Nephron progenitor cell (in vitro differentiated cells): ENCODE data around the gene PHLDA2.

Experiments
- DNase-seq: peaks from one replicate; pipeline ENCODE4 v3.0.0; 2021
- H3K27ac Mint-ChIP-seq: 2 replicates; pipeline ENCODE4 v1.8.0; 2021; ENCODE audit warnings: mild to moderate bottlenecking, moderate library complexity, mixed read lengths
- H3K27me3 Mint-ChIP-seq: 2 replicates; pipeline ENCODE4 v1.8.0; 2021; ENCODE audit warnings: mild to moderate bottlenecking, low read depth, mixed read lengths; ENCODE audit not compliant: poor library complexity
- H3K36me3 Mint-ChIP-seq: 2 replicates; pipeline ENCODE4 v1.8.0; 2021; ENCODE audit warnings: low read depth, mixed read lengths
- H3K4me1 Mint-ChIP-seq: 2 replicates; pipeline ENCODE4 v1.8.0; 2021; ENCODE audit warnings: mixed read lengths
- H3K4me3 Mint-ChIP-seq: 2 replicates; pipeline ENCODE4 v1.8.0; 2021; ENCODE audit warnings: mild to moderate bottlenecking, moderate library complexity, mixed read lengths
- H3K9me3 Mint-ChIP-seq: 2 replicates; pipeline ENCODE4 v1.8.0; 2021; ENCODE audit warnings: mild to moderate bottlenecking, moderate library complexity, mixed read lengths
- TF ChIP-seq, protein P1 (sequence below): fragments of 200-600 bp; sonication (generic); IDR thresholded peaks from 2 replicates; pipeline ENCODE4 v1.5.0; 2021; ENCODE audit warnings: antibody characterized with exemption

PHLDA2 gene

DNA sequence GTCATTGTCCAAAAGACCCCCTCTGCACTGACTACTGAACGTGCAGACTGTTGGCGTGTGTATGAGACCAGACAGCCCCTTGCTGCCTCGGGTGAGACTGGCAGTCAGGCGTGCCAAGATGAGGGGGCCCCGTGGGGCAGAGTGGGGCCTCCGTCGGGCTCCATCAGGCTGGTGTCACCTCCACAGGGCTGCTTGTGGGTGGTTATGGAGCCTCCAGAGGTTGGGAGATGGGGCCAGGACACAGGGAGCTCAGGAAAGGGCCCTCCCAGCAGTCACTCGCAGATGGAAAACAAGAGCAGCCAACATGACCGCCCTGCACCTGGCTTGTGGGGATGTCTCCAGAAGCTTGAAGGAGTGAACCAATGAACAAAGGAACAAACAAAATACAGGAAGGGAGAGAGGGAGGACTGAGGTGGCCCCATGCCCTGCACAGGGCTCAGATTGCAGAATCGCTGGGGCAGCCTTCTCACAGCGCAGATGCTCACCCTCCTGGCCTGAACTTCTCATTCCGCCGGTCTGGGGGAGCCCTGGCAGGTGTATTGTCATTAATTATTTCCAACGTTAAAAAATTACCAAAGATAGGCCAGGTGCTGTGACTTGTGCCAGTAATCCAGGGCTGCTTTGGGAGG is 5.5 kb upstream of the PHLDA2 start:
- H3K9me3 Mint-ChIP-seq = peaks cover 36% of the 10 kb centered on the region
- H3K36me3 Mint-ChIP-seq = peaks cover 29% of the 10 kb centered on the region
- H3K4me1 Mint-ChIP-seq = peaks cover 5% of the 10 kb centered on the region
- TF ChIP-seq, protein P1, sequence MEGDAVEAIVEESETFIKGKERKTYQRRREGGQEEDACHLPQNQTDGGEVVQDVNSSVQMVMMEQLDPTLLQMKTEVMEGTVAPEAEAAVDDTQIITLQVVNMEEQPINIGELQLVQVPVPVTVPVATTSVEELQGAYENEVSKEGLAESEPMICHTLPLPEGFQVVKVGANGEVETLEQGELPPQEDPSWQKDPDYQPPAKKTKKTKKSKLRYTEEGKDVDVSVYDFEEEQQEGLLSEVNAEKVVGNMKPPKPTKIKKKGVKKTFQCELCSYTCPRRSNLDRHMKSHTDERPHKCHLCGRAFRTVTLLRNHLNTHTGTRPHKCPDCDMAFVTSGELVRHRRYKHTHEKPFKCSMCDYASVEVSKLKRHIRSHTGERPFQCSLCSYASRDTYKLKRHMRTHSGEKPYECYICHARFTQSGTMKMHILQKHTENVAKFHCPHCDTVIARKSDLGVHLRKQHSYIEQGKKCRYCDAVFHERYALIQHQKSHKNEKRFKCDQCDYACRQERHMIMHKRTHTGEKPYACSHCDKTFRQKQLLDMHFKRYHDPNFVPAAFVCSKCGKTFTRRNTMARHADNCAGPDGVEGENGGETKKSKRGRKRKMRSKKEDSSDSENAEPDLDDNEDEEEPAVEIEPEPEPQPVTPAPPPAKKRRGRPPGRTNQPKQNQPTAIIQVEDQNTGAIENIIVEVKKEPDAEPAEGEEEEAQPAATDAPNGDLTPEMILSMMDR = no peak
- H3K4me3 Mint-ChIP-seq = no peak overlapping the region
- peaks cover 16% of the 10 kb centered on the region for H3K27me3 Mint-ChIP-seq
- peak overlapping the region; percentile 32 for H3K27ac Mint-ChIP-seq
- no peak for DNase-seq

GRCh38 chr11:2934021-2934550 is 4.9 kb upstream of the PHLDA2 start:
- H3K27me3 Mint-ChIP-seq = peaks cover 18% of the 10 kb centered on the region

GRCh38 chr11:2933375-2934020 is 4.3 kb upstream of the PHLDA2 start:
- peaks cover 21% of the 10 kb centered on the region for H3K27me3 Mint-ChIP-seq
- no peak for DNase-seq
- H3K9me3 Mint-ChIP-seq = peaks cover 24% of the 10 kb centered on the region
- TF ChIP-seq, protein P1 = no peak
- no peak overlapping the region for H3K27ac Mint-ChIP-seq
- no peak overlapping the region for H3K4me3 Mint-ChIP-seq
- H3K36me3 Mint-ChIP-seq = peaks cover 17% of the 10 kb centered on the region
- H3K4me1 Mint-ChIP-seq = peaks cover 5% of the 10 kb centered on the region

More at GRCh38 chr11:2934021-2934550, 4.9 kb upstream of the PHLDA2 start:
- H3K4me3 Mint-ChIP-seq = no peak overlapping the region
- H3K9me3 Mint-ChIP-seq = peaks cover 30% of the 10 kb centered on the region
- H3K27ac Mint-ChIP-seq = no peak overlapping the region
- peaks cover 22% of the 10 kb centered on the region for H3K36me3 Mint-ChIP-seq
- DNase-seq = no peak
- peaks cover 5% of the 10 kb centered on the region for H3K4me1 Mint-ChIP-seq
- TF ChIP-seq, protein P1 = no peak

GRCh38 chr11:2932850-2933251 is 3.6 kb upstream of the PHLDA2 start:
- H3K27ac Mint-ChIP-seq = no peak overlapping the region
- H3K4me1 Mint-ChIP-seq = peaks cover 8% of the 10 kb centered on the region
- H3K9me3 Mint-ChIP-seq = peaks cover 17% of the 10 kb centered on the region
- TF ChIP-seq, protein P1 = no peak
- DNase-seq = no peak
- peaks cover 28% of the 10 kb centered on the region for H3K27me3 Mint-ChIP-seq
- no peak overlapping the region for H3K4me3 Mint-ChIP-seq
- H3K36me3 Mint-ChIP-seq = peaks cover 10% of the 10 kb centered on the region

- Mint-ChIP-seq H3K27me3 (peaks cover 36% of the 10 kb centered on the region), H3K4me1 (peaks cover 13% of the 10 kb centered on the region), H3K27ac (no peak overlapping the region), H3K36me3 (peaks cover 2% of the 10 kb centered on the region), H3K4me3 (no peak overlapping the region), H3K9me3 (peaks cover 9% of the 10 kb centered on the region)
- no peak for DNase-seq
- TF ChIP-seq, protein P1 = no peak
Observed at GRCh38 chr11:2931771-2932738, 2.8 kb upstream of the PHLDA2 start.
